ENCODE results near the gene ALK. TPM values are rescaled to one million over a fixed set of nuclear protein-coding genes. Genes with fewer than 3 reads are reported as not detected.

The ALK gene
- total RNA-seq, 4 donors from 2014 or later = 0.06 to 4.1 TPM; not detected in 2

GRCh38 chr2:29193681-29194080, 727.7 kb downstream of the ALK start:
- no peaks in the 10 kb centered on the region for H3K27me3 ChIP-seq
- no peaks in the 10 kb centered on the region for H3K9me3 ChIP-seq
- H3K27ac ChIP-seq = no peak overlapping the region
- no peak for DNase-seq
- no peaks in the 10 kb centered on the region for H3K4me1 ChIP-seq
- no peak overlapping the region for H3K4me3 ChIP-seq
- TF ChIP-seq, protein P1, sequence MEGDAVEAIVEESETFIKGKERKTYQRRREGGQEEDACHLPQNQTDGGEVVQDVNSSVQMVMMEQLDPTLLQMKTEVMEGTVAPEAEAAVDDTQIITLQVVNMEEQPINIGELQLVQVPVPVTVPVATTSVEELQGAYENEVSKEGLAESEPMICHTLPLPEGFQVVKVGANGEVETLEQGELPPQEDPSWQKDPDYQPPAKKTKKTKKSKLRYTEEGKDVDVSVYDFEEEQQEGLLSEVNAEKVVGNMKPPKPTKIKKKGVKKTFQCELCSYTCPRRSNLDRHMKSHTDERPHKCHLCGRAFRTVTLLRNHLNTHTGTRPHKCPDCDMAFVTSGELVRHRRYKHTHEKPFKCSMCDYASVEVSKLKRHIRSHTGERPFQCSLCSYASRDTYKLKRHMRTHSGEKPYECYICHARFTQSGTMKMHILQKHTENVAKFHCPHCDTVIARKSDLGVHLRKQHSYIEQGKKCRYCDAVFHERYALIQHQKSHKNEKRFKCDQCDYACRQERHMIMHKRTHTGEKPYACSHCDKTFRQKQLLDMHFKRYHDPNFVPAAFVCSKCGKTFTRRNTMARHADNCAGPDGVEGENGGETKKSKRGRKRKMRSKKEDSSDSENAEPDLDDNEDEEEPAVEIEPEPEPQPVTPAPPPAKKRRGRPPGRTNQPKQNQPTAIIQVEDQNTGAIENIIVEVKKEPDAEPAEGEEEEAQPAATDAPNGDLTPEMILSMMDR (IDR thresholded peaks at IDR 0.05) = no peak
- TF ChIP-seq POLR2A (IDR thresholded peaks at IDR 0.05) = no peak
- intact Hi-C loops (cut with DNase I; ENCODE audit: low total_unique reads) = loop anchor here (10.0 kb wide), 2 partner anchors 239 to 369 kb away; no protein-coding TSS in a partner anchor
- no peaks in the 10 kb centered on the region for H3K36me3 ChIP-seq

DNA sequence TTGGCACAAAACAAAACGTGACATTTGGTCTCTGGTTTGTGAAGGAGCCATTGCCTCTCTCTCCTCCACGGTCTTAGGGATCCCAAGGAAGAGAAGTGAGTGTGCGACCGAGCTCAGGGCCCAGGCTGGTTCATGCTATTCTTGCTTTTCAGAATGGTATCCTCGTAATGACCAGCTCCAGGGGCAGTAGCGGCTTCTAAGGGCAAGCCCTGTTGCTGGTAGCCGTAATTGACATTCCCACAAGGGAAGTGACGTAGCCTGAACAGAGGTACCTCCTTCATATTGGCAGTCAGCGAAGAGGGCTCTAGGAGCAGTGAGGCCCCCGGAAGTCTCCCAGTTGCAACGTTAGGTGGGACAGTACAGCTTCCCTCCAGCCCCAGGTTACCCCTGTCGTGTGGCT, 728.3 kb downstream of the ALK start:
- TF ChIP-seq POLR2A (IDR thresholded peaks at IDR 0.05) = no peak
- TF ChIP-seq, protein P1 (IDR thresholded peaks at IDR 0.05) = no peak
- Histone ChIP-seq H3K9me3 (no peaks in the 10 kb centered on the region), H3K27ac (no peak overlapping the region), H3K36me3 (no peaks in the 10 kb centered on the region), H3K4me3 (no peak overlapping the region), H3K27me3 (no peaks in the 10 kb centered on the region), H3K4me1 (no peaks in the 10 kb centered on the region)
- intact Hi-C loops (cut with DNase I; ENCODE audit: low total_unique reads) = loop anchor here (10.0 kb wide), 2 partner anchors 238 to 368 kb away; no protein-coding TSS in a partner anchor
- DNase-seq = no peak

DNA sequence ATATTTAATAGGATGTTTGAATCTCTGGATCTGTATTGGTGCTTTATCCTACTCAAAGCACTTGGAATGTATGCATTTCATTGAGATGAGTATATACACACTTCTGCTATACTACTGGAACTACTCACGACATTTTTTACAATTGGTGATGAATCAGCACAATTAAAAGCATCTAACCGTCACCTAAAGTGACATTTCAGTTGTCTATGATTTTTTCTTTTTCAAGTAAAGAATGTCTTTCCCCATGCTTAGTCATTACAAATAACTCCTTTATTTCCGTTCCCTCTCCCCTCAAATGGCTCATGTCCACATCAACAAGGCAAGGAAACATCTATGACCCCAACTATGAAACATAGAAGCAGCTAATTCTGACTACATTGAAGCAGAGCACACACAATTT, 728.9 kb downstream of the ALK start:
- intact Hi-C loops (cut with DNase I; ENCODE audit: low total_unique reads) = loop anchor here (10.0 kb wide), 2 partner anchors 238 to 368 kb away; no protein-coding TSS in a partner anchor
- Histone ChIP-seq H3K36me3 (no peaks in the 10 kb centered on the region), H3K9me3 (no peaks in the 10 kb centered on the region), H3K27ac (no peak overlapping the region), H3K4me3 (no peak overlapping the region), H3K4me1 (no peaks in the 10 kb centered on the region), H3K27me3 (no peaks in the 10 kb centered on the region)
- no peak for DNase-seq
- TF ChIP-seq, protein P1 (IDR thresholded peaks at IDR 0.05) = no peak
- TF ChIP-seq POLR2A (IDR thresholded peaks at IDR 0.05) = no peak

DNA sequence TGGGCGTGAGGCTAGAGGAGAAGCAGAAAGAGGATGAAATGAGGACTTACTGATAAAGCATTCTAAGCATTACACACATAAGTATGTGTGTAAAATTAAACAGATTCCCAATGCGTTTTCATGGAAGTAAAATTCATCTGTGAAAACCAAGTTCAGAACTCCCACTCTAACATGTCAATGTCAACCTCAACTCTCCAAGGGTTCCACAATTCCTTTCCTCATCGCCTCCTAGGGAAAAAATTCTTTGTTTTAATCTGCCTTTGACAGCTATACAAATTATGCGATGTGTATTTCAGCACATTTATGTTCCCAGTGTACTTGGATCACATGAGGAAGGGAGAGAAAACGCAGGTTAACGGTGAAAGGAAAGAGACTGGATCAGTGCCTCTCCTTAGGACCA, 729.6 kb downstream of the ALK start:
- Histone ChIP-seq H3K27ac (no peak overlapping the region), H3K4me3 (no peak overlapping the region), H3K9me3 (no peaks in the 10 kb centered on the region), H3K4me1 (no peaks in the 10 kb centered on the region), H3K27me3 (no peaks in the 10 kb centered on the region), H3K36me3 (no peaks in the 10 kb centered on the region)
- TF ChIP-seq POLR2A (IDR thresholded peaks at IDR 0.05) = no peak
- TF ChIP-seq, protein P1 (IDR thresholded peaks at IDR 0.05) = no peak
- no peak for DNase-seq
- intact Hi-C loops (cut with DNase I; ENCODE audit: low total_unique reads) = loop anchor here (10.0 kb wide), 2 partner anchors 237 to 367 kb away; no protein-coding TSS in a partner anchor

DNA sequence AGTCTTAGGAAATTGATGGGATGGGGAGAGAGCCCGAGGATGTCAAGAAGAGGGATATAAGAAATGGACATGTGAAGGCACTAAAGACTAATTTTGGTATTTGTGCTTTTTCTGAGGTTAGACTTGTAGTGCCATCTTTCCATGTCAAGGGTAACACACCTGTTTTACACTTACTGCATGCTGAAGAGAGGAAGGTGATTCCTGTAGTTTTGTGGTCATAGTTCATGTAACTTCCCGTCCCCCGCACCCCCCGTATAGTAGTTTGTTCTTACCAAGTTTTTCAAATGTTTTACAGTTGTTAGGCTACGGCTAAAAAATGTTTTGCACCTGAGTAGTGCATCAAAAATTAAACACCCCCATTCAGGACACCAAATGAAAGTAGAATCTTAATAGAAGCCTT, 732.3 kb downstream of the ALK start:
- Histone ChIP-seq H3K4me3 (no peak overlapping the region), H3K36me3 (no peaks in the 10 kb centered on the region), H3K27ac (no peak overlapping the region), H3K4me1 (no peaks in the 10 kb centered on the region), H3K9me3 (no peaks in the 10 kb centered on the region), H3K27me3 (no peaks in the 10 kb centered on the region)
- intact Hi-C loops (cut with DNase I; ENCODE audit: low total_unique reads) = no loop called here
- TF ChIP-seq, protein P1 (IDR thresholded peaks at IDR 0.05) = no peak
- no peak for TF ChIP-seq POLR2A (IDR thresholded peaks at IDR 0.05)
- no peak for DNase-seq
